PC-9 (cell line): ENCODE data around the gene GFRA1. TPM values are rescaled to one million over a fixed set of nuclear protein-coding genes. Genes with fewer than 3 reads are reported as not detected.

ENCODE experiments used
- BruUV-seq: library from RNA; stranded (reverse); fragments of 400-500 nt; replicated peaks from 2 replicates; lab custom pipeline; 2021; lab: Mats Ljungman, UMichigan
- CTCF ChIA-PET: fragments of 300-600 bp; sonication (Branson Sonifier 250); formaldehyde crosslinking; loops from one replicate; lab custom pipeline; 2022; ENCODE audit warnings: antibody characterized with exemption; lab: Charles Lee
- POLR2A ChIA-PET: fragments of 300-600 bp; sonication (Branson Sonifier 250); formaldehyde crosslinking; loops from one replicate; lab custom pipeline; 2022; ENCODE audit warnings: antibody characterized with exemption; ENCODE audit not compliant: unreplicated experiment; lab: Charles Lee
- DNase-seq, 2 experiments: peaks; one replicate each; pipeline versions ENCODE4 v3.0.0 to v3.0.0-alpha.2; 2015 to 2022; ENCODE audit warnings: mixed read lengths in 1 of 2
- H2AFZ ChIP-seq: fragments of 200-600 bp; sonication (generic); 2 replicates; pipeline ENCODE4 v1.8.1; 2017; ENCODE audit warnings: antibody characterized with exemption
- H3F3A ChIP-seq: fragments of 200-600 bp; sonication (generic); 2 replicates; pipeline ENCODE4 v1.8.1; 2017; ENCODE audit warnings: antibody characterized with exemption, mild to moderate bottlenecking, low read depth; ENCODE audit not compliant: insufficient read depth
- H3K27ac ChIP-seq: fragments of 200-600 bp; sonication (generic); 2 replicates; pipeline ENCODE4 v1.6.1; 2016; ENCODE audit warnings: mixed run types
- H3K27me3 ChIP-seq: fragments of 200-600 bp; sonication (generic); 2 replicates; pipeline ENCODE4 v1.6.1; 2016; ENCODE audit warnings: low read depth, mixed run types; ENCODE audit not compliant: insufficient read depth
- H3K36me3 ChIP-seq: fragments of 200-600 bp; sonication (generic); 2 replicates; pipeline ENCODE4 v1.6.1; 2016; ENCODE audit warnings: low read depth, mixed run types
- H3K4me1 ChIP-seq: fragments of 200-600 bp; sonication (generic); replicated peaks from 2 replicates; pipeline ENCODE4 v1.6.1; 2016; ENCODE audit warnings: mixed run types; ENCODE audit not compliant: insufficient read depth
- H3K4me2 ChIP-seq: fragments of 200-600 bp; sonication (generic); 2 replicates; pipeline ENCODE4 v1.6.1; 2017; ENCODE audit warnings: mixed run types
- H3K4me3 ChIP-seq: fragments of 200-600 bp; sonication (generic); 2 replicates; pipeline ENCODE4 v1.6.1; 2016; ENCODE audit warnings: mixed run types
- H3K79me2 ChIP-seq: fragments of 200-600 bp; sonication (generic); 2 replicates; pipeline ENCODE4 v1.6.1; 2017; ENCODE audit warnings: low read depth, mixed run types
- H3K9me2 ChIP-seq: fragments of 200-600 bp; sonication (generic); 2 replicates; pipeline ENCODE4 v1.8.1; 2017; ENCODE audit warnings: mild to moderate bottlenecking; ENCODE audit not compliant: insufficient read depth
- H3K9me3 ChIP-seq: fragments of 200-600 bp; sonication (generic); 2 replicates; pipeline ENCODE4 v1.8.1; 2016; ENCODE audit warnings: low read depth; ENCODE audit not compliant: insufficient read depth
- H4K20me1 ChIP-seq: fragments of 200-600 bp; sonication (generic); 2 replicates; pipeline ENCODE4 v1.8.1; 2017; ENCODE audit not compliant: insufficient read depth
- EZH2 ChIP-seq: fragments of 200-600 bp; sonication (generic); IDR thresholded peaks from 2 replicates; pipeline ENCODE4 v1.8.0; 2017; ENCODE audit warnings: antibody characterized with exemption, low read depth
- intact Hi-C: fragments of 100-400 bp; cut with micrococcal nuclease; formaldehyde crosslinking; loops from one replicate; pipeline ENCODE4 v1.10.0; 2022; ENCODE audit not compliant: unreplicated experiment
- total RNA-seq: library from RNA; stranded (reverse); gene quantifications from 2 replicates; pipeline ENCODE4 v1.2.3, GENCODE V29; 2021
- TF ChIP-seq, protein P1 (sequence below): fragments of 200-600 bp; sonication (generic); conservative IDR thresholded peaks from 2 replicates; pipeline ENCODE4 v1.6.1; 2017; ENCODE audit warnings: mixed run types, antibody characterized with exemption, mild to moderate bottlenecking, moderate library complexity

The GFRA1 gene
- total RNA-seq, 1 experiment from 2014 or later: 0.11 TPM

DNA sequence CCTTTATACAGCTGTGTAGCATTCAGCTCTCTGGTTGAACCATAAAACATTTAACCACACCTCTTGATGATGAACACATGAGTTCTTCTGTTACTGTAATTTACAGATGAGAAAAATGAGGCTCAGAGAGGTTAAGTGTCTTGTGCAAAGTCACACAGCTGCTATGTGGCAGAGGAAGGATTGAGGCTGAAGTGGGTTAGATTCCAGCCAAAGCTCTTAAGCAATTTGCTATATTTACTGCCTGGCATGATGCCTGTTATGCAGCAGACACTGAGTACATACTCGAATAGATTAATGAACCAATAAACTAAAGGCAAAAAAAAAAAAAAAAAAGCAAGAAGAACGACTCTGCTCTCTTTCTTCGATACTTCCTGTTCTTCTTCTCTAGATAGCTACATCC is 35.7 kb downstream of the GFRA1 start:
- no peaks in the 10 kb centered on the region for H3K4me1 ChIP-seq
- no peak overlapping the region for H3K4me2 ChIP-seq
- TF ChIP-seq, protein P1, sequence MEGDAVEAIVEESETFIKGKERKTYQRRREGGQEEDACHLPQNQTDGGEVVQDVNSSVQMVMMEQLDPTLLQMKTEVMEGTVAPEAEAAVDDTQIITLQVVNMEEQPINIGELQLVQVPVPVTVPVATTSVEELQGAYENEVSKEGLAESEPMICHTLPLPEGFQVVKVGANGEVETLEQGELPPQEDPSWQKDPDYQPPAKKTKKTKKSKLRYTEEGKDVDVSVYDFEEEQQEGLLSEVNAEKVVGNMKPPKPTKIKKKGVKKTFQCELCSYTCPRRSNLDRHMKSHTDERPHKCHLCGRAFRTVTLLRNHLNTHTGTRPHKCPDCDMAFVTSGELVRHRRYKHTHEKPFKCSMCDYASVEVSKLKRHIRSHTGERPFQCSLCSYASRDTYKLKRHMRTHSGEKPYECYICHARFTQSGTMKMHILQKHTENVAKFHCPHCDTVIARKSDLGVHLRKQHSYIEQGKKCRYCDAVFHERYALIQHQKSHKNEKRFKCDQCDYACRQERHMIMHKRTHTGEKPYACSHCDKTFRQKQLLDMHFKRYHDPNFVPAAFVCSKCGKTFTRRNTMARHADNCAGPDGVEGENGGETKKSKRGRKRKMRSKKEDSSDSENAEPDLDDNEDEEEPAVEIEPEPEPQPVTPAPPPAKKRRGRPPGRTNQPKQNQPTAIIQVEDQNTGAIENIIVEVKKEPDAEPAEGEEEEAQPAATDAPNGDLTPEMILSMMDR: no peak
- TF ChIP-seq EZH2: no peak
- no peak overlapping the region for H2AFZ ChIP-seq
- no peaks in the 10 kb centered on the region for H3K9me2 ChIP-seq
- DNase-seq: no peak
- H3K36me3 ChIP-seq: no peaks in the 10 kb centered on the region
- BruUV-seq: no TSS peak
- H4K20me1 ChIP-seq: no peaks in the 10 kb centered on the region
- H3K9me3 ChIP-seq: no peaks in the 10 kb centered on the region
- ChIA-PET CTCF (no interaction called here), POLR2A (no interaction called here)
- no peak overlapping the region for H3K27ac ChIP-seq
- no peak overlapping the region for H3K4me3 ChIP-seq
- intact Hi-C loops: no loop called here
- H3F3A ChIP-seq: no peaks in the 10 kb centered on the region
- no peaks in the 10 kb centered on the region for H3K79me2 ChIP-seq
- H3K27me3 ChIP-seq: no peaks in the 10 kb centered on the region; the same call in 1 of the 2 replicates

DNA sequence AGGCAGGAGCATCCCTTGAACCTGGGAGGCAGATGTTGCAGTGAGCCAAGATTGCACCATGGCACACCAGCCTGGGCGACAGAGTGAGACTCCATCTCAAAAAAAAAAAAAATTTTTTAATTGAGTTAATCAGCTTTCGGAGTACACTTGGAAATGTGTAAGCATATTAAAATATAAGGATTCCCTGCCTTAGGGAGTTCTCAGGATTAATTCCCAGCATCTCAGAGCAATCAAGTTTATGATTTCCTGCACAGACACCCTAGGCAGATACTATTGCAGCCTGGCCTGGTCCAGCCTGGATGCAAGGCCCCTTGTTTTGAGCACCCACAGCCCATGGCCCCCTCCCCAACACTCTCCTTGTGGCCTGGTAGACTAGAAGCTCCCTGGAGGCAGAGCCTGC is 39.8 kb downstream of the GFRA1 start:
- H3K27ac ChIP-seq: no peak overlapping the region
- H3F3A ChIP-seq: no peaks in the 10 kb centered on the region
- H3K4me2 ChIP-seq: no peak overlapping the region
- H3K4me3 ChIP-seq: no peak overlapping the region
- no peak overlapping the region for H2AFZ ChIP-seq
- H3K9me3 ChIP-seq: no peaks in the 10 kb centered on the region
- H3K4me1 ChIP-seq: no peaks in the 10 kb centered on the region
- no peaks in the 10 kb centered on the region for H3K36me3 ChIP-seq
- no TSS peak for BruUV-seq
- POLR2A ChIA-PET: no interaction called here
- no peaks in the 10 kb centered on the region for H4K20me1 ChIP-seq
- intact Hi-C loops: no loop called here
- H3K79me2 ChIP-seq: no peaks in the 10 kb centered on the region
- CTCF ChIA-PET: no interaction called here
- no peaks in the 10 kb centered on the region for H3K27me3 ChIP-seq
- DNase-seq: no peak
- H3K9me2 ChIP-seq: no peaks in the 10 kb centered on the region
- TF ChIP-seq, protein P1: no peak
- TF ChIP-seq EZH2: no peak

DNA sequence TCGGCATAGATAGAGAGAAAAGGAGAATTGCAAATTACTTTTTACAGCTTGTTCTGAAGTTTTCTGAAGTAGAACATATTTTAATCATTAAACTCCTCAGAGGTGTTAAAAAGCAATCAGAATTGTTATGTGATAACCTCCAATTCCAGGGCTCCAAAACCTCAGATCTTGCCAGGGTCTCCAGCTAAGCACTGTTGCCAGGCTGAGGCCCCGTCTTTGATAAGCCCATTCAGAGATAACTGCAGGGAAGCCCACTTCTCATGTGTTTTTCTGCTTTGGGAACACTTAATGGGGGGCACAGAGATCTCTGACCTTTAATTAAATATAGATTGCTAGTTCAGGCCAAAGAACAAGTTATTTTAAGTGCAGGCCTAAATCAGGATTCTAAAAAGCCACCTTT is 40.4 kb downstream of the GFRA1 start:
- no peak for TF ChIP-seq EZH2
- TF ChIP-seq, protein P1: no peak
- H3K4me2 ChIP-seq: no peak overlapping the region
- no peaks in the 10 kb centered on the region for H3F3A ChIP-seq
- no peaks in the 10 kb centered on the region for H3K27me3 ChIP-seq
- H3K9me2 ChIP-seq: no peaks in the 10 kb centered on the region
- no peak for DNase-seq
- H2AFZ ChIP-seq: no peak overlapping the region
- H4K20me1 ChIP-seq: no peaks in the 10 kb centered on the region
- ChIA-PET POLR2A (no interaction called here), CTCF (no interaction called here)
- no peaks in the 10 kb centered on the region for H3K9me3 ChIP-seq
- no peaks in the 10 kb centered on the region for H3K36me3 ChIP-seq
- intact Hi-C loops: no loop called here
- no peaks in the 10 kb centered on the region for H3K79me2 ChIP-seq
- H3K4me1 ChIP-seq: no peaks in the 10 kb centered on the region
- no TSS peak for BruUV-seq
- H3K4me3 ChIP-seq: no peak overlapping the region
- H3K27ac ChIP-seq: no peak overlapping the region
